GM23338 (cell line): ENCODE results near the gene SC5D. TPM values are rescaled to one million over a fixed set of nuclear protein-coding genes. Genes with fewer than 3 reads are reported as not detected.

ENCODE experiments used
- ATAC-seq: fragments of 200-7000 bp; cut with Tn5 transposase; 3 replicates; pipeline ENCODE4 v1.9.1; 2020
- DNase-seq: peaks from one replicate; pipeline ENCODE4 v3.0.0-alpha.2; 2015; ENCODE audit warnings: low spot score
- H2AFZ ChIP-seq: fragments of 200-600 bp; sonication (generic); 2 replicates; pipeline ENCODE4 v1.8.0; 2016; ENCODE audit warnings: antibody characterized with exemption, mild to moderate bottlenecking, moderate library complexity
- H3F3A ChIP-seq: fragments of 200-600 bp; sonication (generic); replicated peaks from 2 replicates; pipeline ENCODE4 v1.8.0; 2017; ENCODE audit warnings: antibody characterized with exemption, mixed run types, low read depth
- H3K27ac ChIP-seq: fragments of 200-600 bp; sonication (generic); 2 replicates; pipeline ENCODE4 v1.6.1; 2016; ENCODE audit warnings: low read depth
- H3K27me3 ChIP-seq: fragments of 200-600 bp; sonication (generic); 2 replicates; pipeline ENCODE4 v1.8.0; 2016; ENCODE audit warnings: mild to moderate bottlenecking, mixed run types, moderate library complexity; ENCODE audit not compliant: insufficient read depth
- H3K36me3 ChIP-seq: fragments of 200-600 bp; sonication (generic); 2 replicates; pipeline ENCODE4 v1.8.0; 2016; ENCODE audit warnings: mild to moderate bottlenecking; ENCODE audit not compliant: insufficient read depth
- H3K4me1 ChIP-seq: fragments of 200-600 bp; sonication (generic); 2 replicates; pipeline ENCODE4 v1.8.0; 2016; ENCODE audit warnings: mild to moderate bottlenecking, moderate library complexity; ENCODE audit not compliant: insufficient read depth
- H3K4me2 ChIP-seq: fragments of 200-600 bp; sonication (generic); 2 replicates; pipeline ENCODE4 v1.7.1; 2017; ENCODE audit warnings: mixed run types
- H3K4me3 ChIP-seq: fragments of 200-600 bp; sonication (generic); 2 replicates; pipeline ENCODE4 v1.6.1; 2016; ENCODE audit warnings: mixed run types
- H3K79me2 ChIP-seq: fragments of 200-600 bp; sonication (generic); replicated peaks from 2 replicates; pipeline ENCODE4 v1.8.0; 2017; ENCODE audit warnings: mild to moderate bottlenecking; ENCODE audit not compliant: insufficient read depth
- H3K9me2 ChIP-seq: fragments of 200-600 bp; sonication (generic); 2 replicates; pipeline ENCODE4 v1.8.0; 2017; ENCODE audit not compliant: insufficient read depth
- H4K20me1 ChIP-seq: fragments of 200-600 bp; sonication (generic); replicated peaks from 2 replicates; pipeline ENCODE4 v1.8.0; 2017; ENCODE audit warnings: mild to moderate bottlenecking; ENCODE audit not compliant: insufficient read depth
- H3K27ac Mint-ChIP-seq: 2 replicates; pipeline ENCODE4 v1.8.0; 2020; ENCODE audit warnings: inconsistent platforms, mild to moderate bottlenecking, moderate library complexity, mixed read lengths
- H3K27me3 Mint-ChIP-seq: 3 replicates; pipeline ENCODE4 v1.8.0; 2022; ENCODE audit warnings: low read depth, mild to moderate bottlenecking, moderate library complexity, mixed read lengths, inconsistent platforms; ENCODE audit not compliant: insufficient read depth, poor library complexity
- H3K36me3 Mint-ChIP-seq: 3 replicates; pipeline ENCODE4 v1.8.0; 2021; ENCODE audit warnings: low read depth, mild to moderate bottlenecking, inconsistent platforms, moderate library complexity, mixed read lengths
- H3K4me1 Mint-ChIP-seq: 3 replicates; pipeline ENCODE4 v1.8.0; 2020; ENCODE audit warnings: mild to moderate bottlenecking, inconsistent platforms, mixed read lengths
- H3K4me3 Mint-ChIP-seq: 3 replicates; pipeline ENCODE4 v1.8.0; 2021; ENCODE audit warnings: moderate library complexity, mild to moderate bottlenecking, inconsistent platforms, mixed read lengths
- H3K9me3 Mint-ChIP-seq: 3 replicates; pipeline ENCODE4 v1.8.0; 2020; ENCODE audit warnings: moderate library complexity, mild to moderate bottlenecking, inconsistent platforms, mixed read lengths
- CTCF ChIP-seq, 2 experiments: fragments of 200-600 bp in 1 of 2; sonication (generic) in 1 of 2; conservative IDR thresholded peaks; 2 replicates each; pipeline versions ENCODE4 v1.5.1 to v1.6.1; 2016 to 2017; ENCODE audit warnings: antibody characterized with exemption in 2 of 2, low read depth in 2 of 2, mild to moderate bottlenecking in 2 of 2, moderate library complexity in 1 of 2
- ETS1 ChIP-seq: IDR thresholded peaks from 2 replicates; pipeline ENCODE4 v1.6.1; 2016; ENCODE audit warnings: antibody characterized with exemption
- NANOG ChIP-seq: IDR thresholded peaks from 2 replicates; pipeline ENCODE4 v1.6.1; 2016; ENCODE audit warnings: antibody characterized with exemption, borderline replicate concordance
- POLR2AphosphoS5 ChIP-seq: IDR thresholded peaks from 2 replicates; pipeline ENCODE4 v1.6.1; 2016; ENCODE audit warnings: antibody characterized with exemption, low read depth
- STAT1 ChIP-seq: IDR thresholded peaks from one replicate; pipeline ENCODE4 v1.6.1; 2016; ENCODE audit warnings: antibody characterized with exemption; ENCODE audit not compliant: unreplicated experiment
- ZNF462 ChIP-seq: fragments of 250-450 bp; sonication (Bioruptor Pico); IDR thresholded peaks from 2 replicates; pipeline ENCODE4 v1.5.0; 2020; ENCODE audit warnings: mild to moderate bottlenecking, moderate library complexity
- polyA plus RNA-seq: library from polyadenylated mRNA; unstranded; fragments of >200 nt; fragmentation: Nextera tagmentation; extraction: Ambion mirVana; gene quantifications from 2 replicates; pipeline ENCODE4 v1.2.1, GENCODE V29; 2016
- total RNA-seq: library from RNA; depleted of rRNA; stranded (reverse); fragments of >200 nt; shearing (Covaris generic); gene quantifications from 2 replicates; pipeline ENCODE4 v1.2.3, GENCODE V29; 2014

SC5D gene
- total and polyA plus RNA-seq, 2 experiments from 2014 or later = 79.0 to 138 TPM

- Histone ChIP-seq H3K27ac (0 out of 2 replicates have a peak overlapping the region, but pooled peaks have one; percentile 14), H3K4me1 (0 out of 2 replicates have a peak, but pooled peaks cover 4% of the 10 kb centered on the region), H2AFZ (peak overlapping the region; percentile 90), H3K36me3 (no peaks in the 10 kb centered on the region), H3F3A (no peaks in the 10 kb centered on the region), H3K4me3 (no peak overlapping the region), H3K27me3 (no peaks in the 10 kb centered on the region), H3K79me2 (no peaks in the 10 kb centered on the region), H4K20me1 (no peaks in the 10 kb centered on the region), H3K9me2 (no peaks in the 10 kb centered on the region), H3K4me2 (no peak overlapping the region)
- no peaks in the 10 kb centered on the region for H3K27me3 Mint-ChIP-seq
- ATAC-seq (no peak), DNase-seq (no peak)
- H3K36me3 Mint-ChIP-seq = no peaks in the 10 kb centered on the region
- no peak overlapping the region for H3K4me3 Mint-ChIP-seq
- no peaks in the 10 kb centered on the region; the same call in 2 of the 3 replicates for H3K4me1 Mint-ChIP-seq
- no peak overlapping the region for H3K27ac Mint-ChIP-seq
- TF ChIP-seq CTCF (conservative IDR thresholded peaks at IDR 0.05; ENCODE audit: low read depth in 2 of 2) = no peak
- no peak for TF ChIP-seq STAT1
- no peak for TF ChIP-seq POLR2AphosphoS5
- no peak for TF ChIP-seq ETS1
- TF ChIP-seq NANOG = no peak
- TF ChIP-seq ZNF462 (CRISPR knock-in tag) = no peak
- H3K9me3 Mint-ChIP-seq = no peaks in the 10 kb centered on the region
Observed at GRCh38 chr11:121328967-121329679, 36.6 kb downstream of the SC5D start.
